GM19239 (cell line): ENCODE data around the gene TMEM72.
A peak's percentile ranks its signal among the peaks of the same experiment; 100 is the strongest.
"Not testable (repeated sequence)": the region's sequence is repeated elsewhere in the genome, so short reads cannot be mapped to it uniquely, and the experiment has no call there.

ENCODE experiments used
- DNase-seq: peaks from one replicate; pipeline ENCODE4 v3.0.0; 2011; ENCODE audit warnings: low spot score; ENCODE audit not compliant: insufficient read length
- FAIRE-seq: peaks from 2 replicates; lab custom pipeline; 2011; peaks lifted over from hg19 to GRCh38; lab: Jason Lieb, UNC

Gene TMEM72

GRCh38 chr10:44911081-44911540, at the start of gene TMEM72:
TMEM72 (plus strand) TSS chr10:44911337; CDS start chr10:44911513, 176 bp downstream.
- FAIRE-seq = no peak
- DNase-seq = no peak

- no peak for DNase-seq
- FAIRE-seq = no peak
Measured at GRCh38 chr10:44862006-44862751, 49.0 kb upstream of the TMEM72 start.

DNA sequence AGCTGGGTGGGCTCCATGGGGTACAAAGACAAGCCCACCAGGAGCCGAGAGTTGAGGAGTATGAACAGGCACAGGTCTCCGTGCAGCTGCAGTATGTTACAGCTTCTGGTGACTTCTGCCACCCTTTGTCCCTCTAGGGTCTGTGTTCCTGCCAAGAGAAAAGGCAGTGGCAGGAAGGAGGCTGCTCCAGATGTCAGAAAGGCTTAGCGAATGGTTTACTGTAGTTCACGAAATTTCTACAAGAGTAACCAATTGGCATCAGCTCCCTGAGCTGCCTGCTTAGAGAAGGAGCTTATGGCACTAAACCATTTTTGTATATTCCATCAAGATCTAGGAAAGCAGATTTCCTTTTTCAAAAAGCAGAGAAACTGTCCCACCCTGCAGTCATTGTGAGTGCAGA, 48.2 kb upstream of the TMEM72 start:
- FAIRE-seq = no peak
- no peak for DNase-seq

GRCh38 chr10:44863344-44864047, 47.6 kb upstream of the TMEM72 start:
- FAIRE-seq (no peak), DNase-seq (no peak)

- DNase-seq = no peak
- no peak for FAIRE-seq
Measured at GRCh38 chr10:44864051-44864450, 47.1 kb upstream of the TMEM72 start.

DNA sequence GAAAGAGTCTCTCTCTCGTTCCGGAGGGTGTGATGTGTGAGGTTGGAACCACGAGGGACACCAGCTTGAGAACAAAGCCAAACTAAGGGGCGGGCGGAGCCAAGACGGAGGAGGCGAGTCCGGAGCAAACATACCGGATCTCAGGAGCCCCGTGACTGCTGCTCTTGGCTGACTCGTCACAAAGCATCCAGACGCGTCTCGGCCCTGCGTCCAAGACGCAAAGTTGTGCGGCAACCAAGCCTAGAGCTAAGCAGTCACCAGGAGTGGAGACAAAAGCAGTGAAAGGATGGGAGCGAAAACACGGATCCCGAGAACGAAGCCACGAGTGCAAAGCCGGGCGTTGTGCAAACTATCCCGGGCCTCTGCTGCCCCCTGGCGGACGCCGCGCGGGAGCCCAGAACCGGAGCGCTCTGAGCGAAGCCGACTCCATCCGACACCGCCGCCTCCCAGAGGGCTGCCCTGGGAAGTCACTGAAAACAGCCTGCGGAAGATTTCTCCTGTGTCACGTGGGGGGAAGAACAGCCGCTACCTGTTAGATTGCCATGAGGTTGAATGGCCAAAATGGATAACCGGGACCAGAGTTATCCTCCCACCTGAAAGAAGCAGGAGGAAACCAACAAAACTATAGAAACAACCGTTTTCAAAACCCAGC, 46.4 kb upstream of the TMEM72 start:
- peak; percentile 39 for FAIRE-seq

GRCh38 chr10:44865289-44865671, 45.9 kb upstream of the TMEM72 start:
- no peak for FAIRE-seq
- DNase-seq = no peak

More for the DNA sequence above, 46.4 kb upstream of the TMEM72 start:
- DNase-seq = peak; percentile 75

- DNase-seq, FAIRE-seq: not testable (repeated sequence)
Measured at GRCh38 chr10:44866367-44866766, 44.8 kb upstream of the TMEM72 start.

DNA sequence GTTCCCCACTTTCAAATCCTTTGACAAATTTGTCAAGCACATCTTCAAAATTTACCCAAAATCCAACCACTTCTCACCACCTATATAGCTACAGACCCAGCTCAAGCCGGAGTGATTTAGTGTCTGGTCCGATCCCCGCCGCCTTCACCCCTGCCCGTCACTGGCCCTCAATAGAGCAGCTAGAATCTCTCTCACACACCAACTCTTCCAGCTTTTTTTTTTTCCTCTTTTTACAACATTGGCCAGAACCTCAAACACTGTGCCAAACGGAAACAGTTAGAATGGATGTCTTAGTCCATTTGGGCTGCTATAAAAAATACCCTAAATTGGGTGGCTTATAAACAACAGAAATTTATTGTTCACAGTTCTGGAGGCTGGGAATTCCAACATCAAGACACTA, 41.1 kb upstream of the TMEM72 start:
- no peak for FAIRE-seq
- DNase-seq = no peak

DNA sequence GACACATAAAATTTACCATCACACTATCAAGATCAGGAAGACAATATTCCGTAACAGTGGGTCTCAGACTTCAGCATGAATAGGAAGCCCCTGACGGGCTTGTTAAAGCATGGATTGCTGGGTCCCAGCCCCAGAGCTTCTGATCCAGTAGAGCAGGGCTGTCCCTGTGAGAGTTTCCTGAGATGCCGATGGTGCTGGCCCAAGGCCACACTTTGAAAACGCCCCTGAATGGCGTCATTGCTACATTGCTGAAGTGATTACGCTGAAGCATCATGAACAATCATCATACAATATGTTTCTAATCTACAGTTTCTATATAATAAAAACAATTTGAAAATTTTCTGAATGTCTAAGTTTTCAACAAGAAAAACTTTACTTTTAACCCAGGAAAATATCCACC, 38.0 kb upstream of the TMEM72 start:
- DNase-seq (no peak), FAIRE-seq (no peak)

- FAIRE-seq (no peak), DNase-seq (no peak)
Measured at GRCh38 chr10:44874166-44874565, 37.0 kb upstream of the TMEM72 start.

DNA sequence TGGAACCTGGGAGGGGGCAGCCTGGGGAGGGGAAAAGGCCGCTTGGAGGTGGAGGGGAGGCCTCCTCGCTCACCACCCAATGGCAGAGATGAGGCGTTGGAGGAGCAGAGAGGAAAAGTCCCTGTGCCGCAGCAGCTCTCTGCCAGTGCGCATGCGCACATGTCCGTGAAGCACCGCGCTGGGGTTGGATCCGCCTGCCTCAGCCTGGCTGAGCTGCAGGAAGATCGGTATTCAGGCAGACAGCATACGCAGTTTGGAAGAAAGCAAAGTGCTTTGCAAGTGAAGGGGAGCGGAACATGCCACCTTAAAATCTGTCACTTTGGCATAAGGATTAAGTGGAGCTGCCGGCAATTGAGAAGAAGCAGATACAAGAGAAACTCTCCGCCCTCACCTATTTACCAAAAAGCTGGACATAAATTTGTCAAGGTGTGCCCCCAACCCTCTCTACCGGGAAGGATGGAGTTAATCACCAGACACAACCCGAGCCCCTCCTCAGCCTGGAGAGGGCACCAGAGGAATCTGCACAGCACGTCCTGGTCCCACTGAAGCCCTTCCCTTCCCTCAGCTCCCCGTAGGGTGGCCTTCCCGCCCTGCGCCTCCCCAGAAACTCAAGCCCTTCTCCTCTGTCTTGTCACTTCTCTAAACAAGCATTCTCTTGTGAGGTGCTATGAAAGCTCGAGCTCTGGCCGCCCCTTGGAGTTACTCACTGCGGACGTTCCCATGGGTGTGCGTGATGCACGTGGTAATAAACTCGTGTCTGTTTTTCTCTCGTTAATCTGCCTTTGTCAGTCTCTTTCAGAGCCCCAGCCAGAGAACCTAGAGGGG, 32.2 kb upstream of the TMEM72 start:
- peak; percentile 94 for FAIRE-seq
- peak; percentile 67 for DNase-seq

DNA sequence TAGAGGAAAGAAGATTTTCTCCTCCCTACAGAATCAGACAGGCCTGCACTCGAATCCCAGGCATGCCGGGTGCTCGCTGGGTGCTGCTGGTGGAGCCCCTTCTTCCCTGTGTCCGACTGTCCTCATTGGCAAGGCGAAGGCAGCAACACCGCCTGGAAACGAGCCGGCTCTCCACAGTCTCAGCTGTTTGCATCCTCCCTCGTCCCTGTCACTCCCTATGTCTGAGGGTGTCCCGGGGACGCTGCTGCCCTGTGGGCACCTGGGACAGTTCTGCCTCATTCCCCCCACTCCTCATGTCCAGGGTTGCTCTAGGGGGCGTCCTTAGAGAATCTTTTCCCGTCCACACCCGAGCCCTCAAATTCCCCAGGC, 31.6 kb upstream of the TMEM72 start:
- no peak for FAIRE-seq
- no peak for DNase-seq

GRCh38 chr10:44880090-44880715, 30.9 kb upstream of the TMEM72 start:
- DNase-seq (no peak), FAIRE-seq (no peak)

- no peak for FAIRE-seq
- DNase-seq = no peak
Measured at GRCh38 chr10:44881649-44882048, 29.5 kb upstream of the TMEM72 start.

DNA sequence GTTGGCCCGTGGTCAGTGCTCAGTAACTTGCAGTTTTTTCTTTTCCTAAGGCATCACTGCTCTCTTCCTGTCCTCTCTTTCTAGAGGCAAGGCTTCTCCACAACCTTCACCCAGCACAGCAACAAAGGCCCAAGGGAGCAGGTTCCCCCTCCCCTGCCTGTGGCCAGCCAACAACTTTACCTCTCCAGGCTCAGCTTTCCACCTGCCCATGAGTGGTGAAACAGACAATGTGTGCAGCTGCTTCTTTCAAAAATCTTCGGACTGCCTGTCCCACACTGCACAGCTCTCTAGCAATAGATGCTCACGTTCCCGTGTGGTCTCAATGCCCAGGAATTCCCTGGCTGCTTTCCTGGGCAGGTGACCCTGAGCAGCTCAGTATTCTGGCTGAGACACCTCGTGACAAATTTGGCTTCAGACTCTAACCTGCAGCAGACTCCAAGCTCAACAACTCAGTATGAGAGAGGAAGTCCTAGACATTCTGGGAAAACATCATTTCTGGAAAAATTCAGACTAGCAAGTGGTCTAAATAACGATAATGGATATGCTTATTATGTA, 28.9 kb upstream of the TMEM72 start:
- no peak for DNase-seq
- FAIRE-seq = no peak

DNA sequence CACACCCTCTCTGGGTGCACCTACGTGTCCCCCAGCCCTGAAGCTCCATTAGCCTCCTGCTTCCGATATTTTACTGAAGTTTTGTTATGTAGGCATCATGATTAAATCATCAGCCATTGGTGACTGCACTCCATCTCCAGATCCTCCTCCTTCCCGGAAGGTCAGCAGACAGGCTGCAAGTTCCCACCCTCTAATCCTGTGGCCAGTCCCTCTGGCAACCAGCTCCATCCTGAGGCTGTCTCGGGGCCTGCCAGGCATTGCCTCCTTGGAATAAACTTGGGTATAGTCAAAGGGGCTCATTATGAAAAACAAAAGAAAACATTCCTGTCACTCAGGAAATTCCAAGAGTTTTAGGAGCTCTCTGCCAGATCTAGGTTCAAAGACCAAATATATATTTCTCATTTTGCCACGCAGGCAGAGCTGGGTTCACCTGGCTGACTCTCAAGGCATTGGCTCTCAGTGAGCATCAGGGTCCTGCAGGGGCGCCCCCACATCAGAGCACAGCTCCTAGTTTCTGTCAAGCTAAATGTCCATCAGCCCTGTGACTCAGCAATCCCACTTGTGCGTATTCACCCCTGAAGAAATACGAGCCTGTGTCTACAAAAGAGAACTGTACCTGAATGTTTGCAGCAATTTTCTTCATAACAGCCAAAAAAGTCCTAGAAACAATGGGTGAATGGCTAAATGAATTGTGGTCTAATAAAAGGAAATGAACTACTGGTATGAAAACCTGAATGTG, 27.4 kb upstream of the TMEM72 start:
- DNase-seq (no peak), FAIRE-seq (no peak)

DNA sequence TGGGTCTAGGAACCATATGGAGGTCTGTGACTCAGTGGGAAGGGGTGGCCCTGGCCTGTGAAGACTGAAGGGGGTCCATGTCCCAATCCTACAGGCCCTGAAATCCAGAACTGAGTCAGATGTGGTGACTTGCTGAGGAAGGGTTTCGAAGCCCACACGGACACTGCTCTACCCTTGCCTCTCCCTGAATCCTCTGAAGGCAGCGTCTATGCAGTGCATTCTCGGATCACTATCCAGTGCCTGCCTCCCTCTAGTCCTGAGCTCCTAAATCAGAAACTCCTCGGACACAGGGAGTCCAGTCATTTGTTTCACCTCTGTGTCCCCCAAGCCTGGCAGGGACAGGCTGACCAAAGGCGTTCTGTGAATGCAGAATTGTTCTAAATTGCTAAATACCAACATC, 25.4 kb upstream of the TMEM72 start:
- DNase-seq (no peak), FAIRE-seq (no peak)

GRCh38 chr10:44886966-44887365, 24.2 kb upstream of the TMEM72 start:
- DNase-seq (no peak), FAIRE-seq (no peak)
